Measurements from ENCODE around the gene RHBG. TPM values are rescaled to one million over a fixed set of nuclear protein-coding genes. Genes with fewer than 3 reads are reported as not detected.

RHBG gene
- total RNA-seq, 1 experiment from 2014 or later = 5.7 TPM

DNA sequence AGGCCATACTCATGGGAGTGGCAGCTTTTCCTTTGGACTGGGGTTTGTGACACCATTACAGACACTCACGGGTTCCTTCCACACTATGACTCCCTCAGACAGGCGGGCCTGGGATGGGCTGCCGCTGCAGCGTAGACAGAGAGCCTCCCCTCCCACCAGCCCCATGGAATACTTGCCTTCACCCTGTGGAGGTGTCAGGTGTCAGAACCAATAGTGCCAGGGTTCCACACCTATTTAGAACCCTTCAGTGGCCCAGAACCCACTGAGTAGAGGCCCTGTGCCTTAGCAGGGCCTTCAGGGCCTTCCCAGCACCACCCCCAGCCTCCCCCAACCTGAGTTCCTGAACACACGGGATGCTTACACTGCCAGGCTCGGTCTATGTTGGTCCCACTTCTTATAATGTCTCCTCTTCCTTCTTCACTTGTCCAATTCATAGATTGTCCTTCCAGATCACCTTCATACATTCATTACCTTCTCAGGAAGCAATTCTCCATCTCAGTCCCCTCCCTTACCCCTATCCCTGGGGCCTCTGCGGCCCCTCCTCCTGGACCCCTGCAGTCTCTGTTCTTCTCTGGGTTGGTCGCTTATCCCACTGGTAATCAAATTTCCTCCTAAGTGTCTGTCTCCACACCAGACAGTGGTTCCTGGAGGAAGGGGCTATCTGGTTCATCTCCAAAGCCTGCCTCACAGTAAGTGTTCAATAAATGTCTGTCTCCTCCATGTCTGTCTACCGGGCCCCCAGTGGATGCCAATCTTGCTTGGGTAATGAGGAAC lies 1.4 kb upstream of the RHBG start:
- no TSS peak for BruUV-seq (replicated peaks)
- H3K27me3 ChIP-seq (ENCODE audit: insufficient read depth, low read length) = no peaks in the 10 kb centered on the region
- H3K9me2 ChIP-seq (ENCODE audit: insufficient read depth) = no peaks in the 10 kb centered on the region
- H3K36me3 ChIP-seq (ENCODE audit: control insufficient read depth in 1 of 2, insufficient read depth in 2 of 2, low read length in 2 of 2) = no peaks in the 10 kb centered on the region
- intact Hi-C loops (cut with micrococcal nuclease) = no loop called here
- ATAC-seq = no peak
- H4K20me1 ChIP-seq (ENCODE audit: insufficient read depth) = no peaks in the 10 kb centered on the region
- H3K9ac ChIP-seq (ENCODE audit: low read length) = no peak overlapping the region
- ChIA-PET RAD21 (ENCODE audit: low non-redundant PET in 1 of 2, low total read pairs in 2 of 2, uncharacterized antibody in 2 of 2, unreplicated experiment in 2 of 2) (no interaction called here), POLR2A (no interaction called here), CTCF (no interaction called here)
- no peak for TF ChIP-seq ELF1 (IDR thresholded peaks at IDR 0.05; ENCODE audit: borderline replicate concordance, low read depth)
- H3K27ac ChIP-seq (ENCODE audit: low read depth, low read length) = no peak overlapping the region
- H3K4me2 ChIP-seq (ENCODE audit: low read length) = no peak overlapping the region
- H3K4me3 ChIP-seq (replicated peaks in 1 of 2; ENCODE audit: low read depth in 1 of 2, low read length in 2 of 2) = no peak overlapping the region
- no peak for DNase-seq (ENCODE audit: low read depth, low spot score)
- no peak overlapping the region for H2AFZ ChIP-seq (ENCODE audit: low read depth, low read length, poor library complexity, severe bottlenecking)
- H3K79me2 ChIP-seq (ENCODE audit: insufficient read depth, low read length) = no peaks in the 10 kb centered on the region
- no peaks in the 10 kb centered on the region for H3K9me3 ChIP-seq (ENCODE audit: control insufficient read depth in 1 of 2, insufficient read depth in 1 of 2, low read depth in 1 of 2, low read length in 2 of 2)
- peaks cover 17 to 28% of the 10 kb centered on the region in 2 experiments for H3K4me1 ChIP-seq (ENCODE audit: control insufficient read depth in 1 of 2, insufficient read depth in 2 of 2, low read length in 2 of 2)

DNA sequence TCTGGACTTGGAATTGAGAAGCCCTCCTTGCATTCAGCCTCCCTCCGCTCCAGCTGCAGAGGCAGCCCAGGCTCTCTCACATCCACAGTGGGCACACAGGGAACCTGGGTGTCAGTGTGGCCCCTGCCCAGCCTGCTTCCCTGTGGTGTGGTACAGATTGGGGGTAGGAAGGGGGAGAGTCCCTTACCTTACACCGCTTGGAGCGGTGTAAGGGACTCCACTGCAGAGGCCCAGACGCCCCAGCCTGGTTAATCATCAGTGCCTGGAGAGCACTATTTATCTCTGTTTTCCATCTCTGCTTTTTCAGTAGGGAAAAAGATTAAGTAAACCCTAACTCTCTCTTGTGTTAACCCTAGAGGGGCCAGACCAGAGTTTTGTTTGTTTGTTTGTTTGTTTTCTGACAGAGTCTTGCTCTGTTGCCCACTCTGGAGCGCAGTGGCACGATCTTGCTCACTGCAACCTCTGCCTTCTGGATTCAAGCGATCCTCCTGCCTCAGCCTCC lies 803 bp upstream of the RHBG start:
- Histone ChIP-seq H3K4me3 (replicated peaks in 1 of 2; ENCODE audit: low read depth in 1 of 2, low read length in 2 of 2) (no peak overlapping the region), H3K9me2 (ENCODE audit: insufficient read depth) (no peaks in the 10 kb centered on the region), H3K4me1 (ENCODE audit: control insufficient read depth in 1 of 2, insufficient read depth in 2 of 2, low read length in 2 of 2) (peaks cover 17 to 28% of the 10 kb centered on the region in 2 experiments), H3K79me2 (ENCODE audit: insufficient read depth, low read length) (no peaks in the 10 kb centered on the region), H3K9me3 (ENCODE audit: control insufficient read depth in 1 of 2, insufficient read depth in 1 of 2, low read depth in 1 of 2, low read length in 2 of 2) (no peaks in the 10 kb centered on the region), H3K4me2 (ENCODE audit: low read length) (peak overlapping the region; percentile 83; the same call in 1 of the 2 replicates), H3K36me3 (ENCODE audit: control insufficient read depth in 1 of 2, insufficient read depth in 2 of 2, low read length in 2 of 2) (no peaks in the 10 kb centered on the region), H2AFZ (ENCODE audit: low read depth, low read length, poor library complexity, severe bottlenecking) (no peak overlapping the region), H3K27ac (ENCODE audit: low read depth, low read length) (no peak overlapping the region), H3K27me3 (ENCODE audit: insufficient read depth, low read length) (no peaks in the 10 kb centered on the region), H4K20me1 (ENCODE audit: insufficient read depth) (no peaks in the 10 kb centered on the region), H3K9ac (ENCODE audit: low read length) (no peak overlapping the region)
- ChIA-PET POLR2A (interaction anchor here (0.6 kb wide), 1 partner anchor 87 kb away, joined by 7 read pairs; no protein-coding TSS in a partner anchor), RAD21 (ENCODE audit: low non-redundant PET in 1 of 2, low total read pairs in 2 of 2, uncharacterized antibody in 2 of 2, unreplicated experiment in 2 of 2) (no interaction called here), CTCF (no interaction called here)
- ATAC-seq = no peak
- no peak for DNase-seq (ENCODE audit: low read depth, low spot score)
- no TSS peak for BruUV-seq (replicated peaks)
- intact Hi-C loops (cut with micrococcal nuclease) = no loop called here
- TF ChIP-seq ZFX (IDR thresholded peaks at IDR 0.05) (no peak), EZH2phosphoT487 (IDR thresholded peaks at IDR 0.05; ENCODE audit: borderline replicate concordance) (no peak), TCF7L2 (IDR thresholded peaks at IDR 0.05; ENCODE audit: borderline replicate concordance, extremely low read depth, insufficient read depth, insufficient read length) (no peak), YY1 (IDR thresholded peaks at IDR 0.05; ENCODE audit: extremely low read depth, insufficient replicate concordance, low read depth, low read length) (no peak), RAD21 (IDR thresholded peaks at IDR 0.05; ENCODE audit: low read depth) (no peak), CBX3 (IDR thresholded peaks at IDR 0.05; ENCODE audit: low read depth) (no peak), SP1 (IDR thresholded peaks at IDR 0.05; ENCODE audit: low read depth) (no peak), CEBPB (IDR thresholded peaks at IDR 0.05; ENCODE audit: low read depth) (no peak), ZNF274 (IDR thresholded peaks at IDR 0.05; ENCODE audit: low read depth, low read length) (no peak), SIN3A (IDR thresholded peaks at IDR 0.05; ENCODE audit: low read depth) (no peak), ELF1 (IDR thresholded peaks at IDR 0.05; ENCODE audit: borderline replicate concordance, low read depth) (no peak)
- TF ChIP-seq, protein P1, sequence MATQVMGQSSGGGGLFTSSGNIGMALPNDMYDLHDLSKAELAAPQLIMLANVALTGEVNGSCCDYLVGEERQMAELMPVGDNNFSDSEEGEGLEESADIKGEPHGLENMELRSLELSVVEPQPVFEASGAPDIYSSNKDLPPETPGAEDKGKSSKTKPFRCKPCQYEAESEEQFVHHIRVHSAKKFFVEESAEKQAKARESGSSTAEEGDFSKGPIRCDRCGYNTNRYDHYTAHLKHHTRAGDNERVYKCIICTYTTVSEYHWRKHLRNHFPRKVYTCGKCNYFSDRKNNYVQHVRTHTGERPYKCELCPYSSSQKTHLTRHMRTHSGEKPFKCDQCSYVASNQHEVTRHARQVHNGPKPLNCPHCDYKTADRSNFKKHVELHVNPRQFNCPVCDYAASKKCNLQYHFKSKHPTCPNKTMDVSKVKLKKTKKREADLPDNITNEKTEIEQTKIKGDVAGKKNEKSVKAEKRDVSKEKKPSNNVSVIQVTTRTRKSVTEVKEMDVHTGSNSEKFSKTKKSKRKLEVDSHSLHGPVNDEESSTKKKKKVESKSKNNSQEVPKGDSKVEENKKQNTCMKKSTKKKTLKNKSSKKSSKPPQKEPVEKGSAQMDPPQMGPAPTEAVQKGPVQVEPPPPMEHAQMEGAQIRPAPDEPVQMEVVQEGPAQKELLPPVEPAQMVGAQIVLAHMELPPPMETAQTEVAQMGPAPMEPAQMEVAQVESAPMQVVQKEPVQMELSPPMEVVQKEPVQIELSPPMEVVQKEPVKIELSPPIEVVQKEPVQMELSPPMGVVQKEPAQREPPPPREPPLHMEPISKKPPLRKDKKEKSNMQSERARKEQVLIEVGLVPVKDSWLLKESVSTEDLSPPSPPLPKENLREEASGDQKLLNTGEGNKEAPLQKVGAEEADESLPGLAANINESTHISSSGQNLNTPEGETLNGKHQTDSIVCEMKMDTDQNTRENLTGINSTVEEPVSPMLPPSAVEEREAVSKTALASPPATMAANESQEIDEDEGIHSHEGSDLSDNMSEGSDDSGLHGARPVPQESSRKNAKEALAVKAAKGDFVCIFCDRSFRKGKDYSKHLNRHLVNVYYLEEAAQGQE (IDR thresholded peaks at IDR 0.05; ENCODE audit: low read depth) = no peak
- TF ChIP-seq, protein P2, sequence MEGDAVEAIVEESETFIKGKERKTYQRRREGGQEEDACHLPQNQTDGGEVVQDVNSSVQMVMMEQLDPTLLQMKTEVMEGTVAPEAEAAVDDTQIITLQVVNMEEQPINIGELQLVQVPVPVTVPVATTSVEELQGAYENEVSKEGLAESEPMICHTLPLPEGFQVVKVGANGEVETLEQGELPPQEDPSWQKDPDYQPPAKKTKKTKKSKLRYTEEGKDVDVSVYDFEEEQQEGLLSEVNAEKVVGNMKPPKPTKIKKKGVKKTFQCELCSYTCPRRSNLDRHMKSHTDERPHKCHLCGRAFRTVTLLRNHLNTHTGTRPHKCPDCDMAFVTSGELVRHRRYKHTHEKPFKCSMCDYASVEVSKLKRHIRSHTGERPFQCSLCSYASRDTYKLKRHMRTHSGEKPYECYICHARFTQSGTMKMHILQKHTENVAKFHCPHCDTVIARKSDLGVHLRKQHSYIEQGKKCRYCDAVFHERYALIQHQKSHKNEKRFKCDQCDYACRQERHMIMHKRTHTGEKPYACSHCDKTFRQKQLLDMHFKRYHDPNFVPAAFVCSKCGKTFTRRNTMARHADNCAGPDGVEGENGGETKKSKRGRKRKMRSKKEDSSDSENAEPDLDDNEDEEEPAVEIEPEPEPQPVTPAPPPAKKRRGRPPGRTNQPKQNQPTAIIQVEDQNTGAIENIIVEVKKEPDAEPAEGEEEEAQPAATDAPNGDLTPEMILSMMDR (IDR thresholded peaks at IDR 0.05 in 2 of 3, conservative IDR thresholded peaks at IDR 0.05 in 1 of 3; ENCODE audit: borderline replicate concordance in 1 of 3, insufficient read depth in 1 of 3, low read depth in 2 of 3, low read length in 2 of 3) = no peak
- TF ChIP-seq, protein P3, sequence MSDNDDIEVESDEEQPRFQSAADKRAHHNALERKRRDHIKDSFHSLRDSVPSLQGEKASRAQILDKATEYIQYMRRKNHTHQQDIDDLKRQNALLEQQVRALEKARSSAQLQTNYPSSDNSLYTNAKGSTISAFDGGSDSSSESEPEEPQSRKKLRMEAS (IDR thresholded peaks at IDR 0.05) = no peak
